Neuronal stem cell (in vitro differentiated cells): ENCODE results near the gene STRN4.

ENCODE experiments used
- DNase-seq: peaks from one replicate; pipeline ENCODE4 v3.0.0-alpha.2; 2013; ENCODE audit warnings: low spot score
- H2AFZ ChIP-seq: one replicate; pipeline ENCODE4 v1.6.1; 2013; ENCODE audit warnings: mild to moderate bottlenecking, low read length, inconsistent platforms
- H2AK5ac ChIP-seq: 2 replicates; pipeline ENCODE4 v1.6.1; 2013; ENCODE audit warnings: low read depth, mild to moderate bottlenecking, inconsistent platforms, low read length, moderate library complexity, mixed read lengths
- H2BK120ac ChIP-seq: 2 replicates; pipeline ENCODE4 v1.6.1; 2013; ENCODE audit warnings: low read depth, mild to moderate bottlenecking, inconsistent platforms, low read length, moderate library complexity, mixed read lengths
- H2BK12ac ChIP-seq: one replicate; pipeline ENCODE4 v1.6.1; 2013; ENCODE audit warnings: low read length, inconsistent platforms
- H2BK15ac ChIP-seq: 2 replicates; pipeline ENCODE4 v1.6.1; 2013; ENCODE audit warnings: mild to moderate bottlenecking, low read length, inconsistent platforms, mixed read lengths
- H2BK5ac ChIP-seq: one replicate; pipeline ENCODE4 v1.6.1; 2013; ENCODE audit warnings: inconsistent platforms, mild to moderate bottlenecking, low read length, moderate library complexity
- H3K14ac ChIP-seq: one replicate; pipeline ENCODE4 v1.6.1; 2013; ENCODE audit warnings: low read length, inconsistent platforms
- H3K18ac ChIP-seq: 2 replicates; pipeline ENCODE4 v1.6.1; 2013; ENCODE audit warnings: low read length, inconsistent platforms
- H3K23ac ChIP-seq: 2 replicates; pipeline ENCODE4 v1.6.1; 2013; ENCODE audit warnings: low read depth, mild to moderate bottlenecking, mixed read lengths, low read length, inconsistent platforms; ENCODE audit not compliant: poor library complexity
- H3K27ac ChIP-seq: replicated peaks from 3 replicates; pipeline ENCODE4 v1.5.1; 2013; ENCODE audit warnings: low read length, inconsistent platforms
- H3K27me3 ChIP-seq, 3 experiments: 2 replicates each; pipeline ENCODE4 v1.6.1; 2013; ENCODE audit warnings: low read length in 3 of 3, mild to moderate bottlenecking in 2 of 3, inconsistent platforms in 1 of 3, low read depth in 1 of 3, mixed read lengths in 1 of 3, moderate library complexity in 1 of 3; ENCODE audit not compliant: control insufficient read depth in 3 of 3, insufficient read depth in 3 of 3
- H3K36me3 ChIP-seq, 2 donors: replicated peaks in 1 of 2; 2 replicates each; pipeline ENCODE4 v1.6.1; 2013; ENCODE audit warnings: low read length in 2 of 2; ENCODE audit not compliant: control insufficient read depth in 2 of 2, insufficient read depth in 2 of 2
- H3K4ac ChIP-seq: 2 replicates; pipeline ENCODE4 v1.6.1; 2013; ENCODE audit warnings: inconsistent platforms, mild to moderate bottlenecking, low read length, moderate library complexity
- H3K4me1 ChIP-seq, 2 donors: 1 replicate in 1 of 2; 2 replicates in 1 of 2; pipeline ENCODE4 v1.6.1; 2013; ENCODE audit warnings: low read length in 2 of 2, low read depth in 1 of 2; ENCODE audit not compliant: control insufficient read depth in 2 of 2, insufficient read depth in 1 of 2
- H3K4me2 ChIP-seq: one replicate; pipeline ENCODE4 v1.6.1; 2013; ENCODE audit warnings: mild to moderate bottlenecking, low read length, inconsistent platforms; ENCODE audit not compliant: insufficient read depth, poor library complexity, severe bottlenecking
- H3K4me3 ChIP-seq, 2 donors: 2 replicates each; pipeline ENCODE4 v1.5.1; 2013; ENCODE audit warnings: low read length in 2 of 2, mild to moderate bottlenecking in 2 of 2, inconsistent platforms in 1 of 2, moderate library complexity in 1 of 2
- H3K79me1 ChIP-seq: one replicate; pipeline ENCODE4 v1.6.1; 2013; ENCODE audit warnings: low read depth, mild to moderate bottlenecking, inconsistent platforms, low read length, moderate library complexity
- H3K9ac ChIP-seq: one replicate; pipeline ENCODE4 v1.6.1; 2013; ENCODE audit warnings: mild to moderate bottlenecking, low read depth, low read length, inconsistent platforms; ENCODE audit not compliant: poor library complexity
- H3K9me3 ChIP-seq, 2 donors: replicated peaks in 1 of 2; 2 replicates each; pipeline versions ENCODE3 to v1.6.1; 2013; ENCODE audit warnings: low read length in 2 of 2, mild to moderate bottlenecking in 2 of 2, inconsistent platforms in 1 of 2, low read depth in 1 of 2, mixed read lengths in 1 of 2, moderate library complexity in 1 of 2; ENCODE audit not compliant: control insufficient read depth in 2 of 2, insufficient read depth in 1 of 2
- H4K8ac ChIP-seq: one replicate; pipeline ENCODE4 v1.6.1; 2013; ENCODE audit warnings: low read depth, mild to moderate bottlenecking, inconsistent platforms, low read length, moderate library complexity
- H4K91ac ChIP-seq: one replicate; pipeline ENCODE4 v1.6.1; 2013; ENCODE audit warnings: low read length, low read depth, mild to moderate bottlenecking, inconsistent platforms; ENCODE audit not compliant: poor library complexity
- WGBS, 2 donors: extraction: QIAGEN DNeasy Blood & Tissue Kit; methylation state at CpG; one replicate each; pipeline ENCODE4 v1.1.7; 2013; ENCODE audit warnings: missing lambda C conversion rate in 2 of 2, mixed read lengths in 1 of 2; ENCODE audit not compliant: insufficient read length in 2 of 2, insufficient replicate concordance in 1 of 2; ENCODE audit errors: extremely low coverage in 2 of 2; 5-methylcytosine and 5-hydroxymethylcytosine counted together

STRN4 gene

DNA sequence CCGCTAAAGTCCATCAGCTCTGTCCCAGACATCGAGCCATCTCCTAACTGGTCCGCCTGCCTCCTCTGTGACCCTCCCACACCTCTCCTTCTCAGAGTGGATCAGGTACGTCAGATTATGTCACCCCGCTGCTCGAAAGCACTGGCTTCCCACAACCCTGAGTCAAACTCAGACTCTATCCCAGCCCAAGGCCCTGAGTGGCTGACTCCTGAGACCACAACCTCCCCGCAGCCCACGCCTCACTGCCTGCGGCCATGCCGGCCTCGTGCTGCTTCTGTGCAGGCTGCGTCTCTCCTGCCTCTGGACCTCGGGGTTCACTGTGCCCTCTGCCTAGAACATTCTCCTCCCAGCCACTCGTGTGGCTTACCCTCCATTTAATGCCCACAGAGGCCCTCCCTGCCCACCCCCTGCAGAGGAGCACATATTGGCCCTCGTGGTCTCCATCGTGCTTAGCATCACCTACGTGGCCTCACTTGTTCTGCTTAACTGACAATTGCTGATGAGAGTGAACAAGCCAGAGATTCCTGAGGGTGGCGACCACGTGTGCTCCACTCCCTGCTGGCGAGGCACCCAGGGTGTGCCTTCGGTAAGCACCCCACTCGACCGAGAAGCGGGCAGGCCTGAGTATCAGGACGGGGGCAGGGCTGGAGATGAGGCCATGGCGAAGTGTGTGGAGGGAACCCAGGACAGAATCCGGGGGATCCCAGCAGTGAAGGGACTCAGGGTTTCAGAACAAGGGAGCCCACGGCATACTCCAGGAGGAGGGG is 13.9 kb downstream of the STRN4 start:
- H3K79me1 ChIP-seq: peaks cover 23% of the 10 kb centered on the region
- H3K4me1 ChIP-seq: peaks cover 0 to 3% of the 10 kb centered on the region in 2 donors

DNA sequence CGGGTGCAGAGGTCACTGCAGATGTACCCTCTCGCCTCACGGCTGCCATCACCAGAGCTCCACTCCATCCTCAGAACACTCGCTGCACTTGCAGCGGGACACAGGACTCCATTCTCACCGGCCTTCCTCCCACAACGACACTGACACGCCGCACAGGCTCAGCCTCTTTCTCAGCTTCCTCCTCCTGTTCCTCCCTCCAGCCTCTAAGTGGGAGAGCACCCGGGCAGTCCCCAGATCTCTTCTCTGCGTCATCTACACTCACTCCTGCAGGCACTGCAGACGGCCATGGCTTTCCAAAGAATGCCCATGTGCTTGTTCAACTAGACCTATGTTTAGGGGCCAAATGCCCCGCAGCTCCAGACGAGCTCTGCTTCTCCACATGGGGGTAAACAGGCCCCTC is 14.7 kb downstream of the STRN4 start:
- H2BK120ac ChIP-seq: no peak overlapping the region
- peaks cover 23% of the 10 kb centered on the region for H3K79me1 ChIP-seq
- no peak overlapping the region for H2AK5ac ChIP-seq
- H2BK15ac ChIP-seq: no peak overlapping the region
- peaks cover 0 to under 1% of the 10 kb centered on the region in 2 donors for H3K4me1 ChIP-seq
- H3K4me3 ChIP-seq: no peak overlapping the region
- H4K91ac ChIP-seq: no peak overlapping the region
- no peak overlapping the region for H2AFZ ChIP-seq
- no peak overlapping the region for H3K4ac ChIP-seq
- no CpG with 5 or more reads among the region's 14 CpGs for WGBS, 2 donors
- no peak overlapping the region for H3K4me2 ChIP-seq
- no peak overlapping the region for H2BK5ac ChIP-seq
- peak overlapping the region; percentile 15 for H3K9ac ChIP-seq
- no peak for DNase-seq
- peak overlapping the region; percentile 23 for H3K14ac ChIP-seq
- H3K23ac ChIP-seq: peak overlapping the region; percentile 28
- peaks cover 71 to 95% of the 10 kb centered on the region in 2 donors for H3K36me3 ChIP-seq
- no peaks in the 10 kb centered on the region for H3K27me3 ChIP-seq
- no peak overlapping the region for H3K18ac ChIP-seq
- H3K9me3 ChIP-seq: peaks cover 0 to 2% of the 10 kb centered on the region in 2 donors
- H3K27ac ChIP-seq: no peak overlapping the region
- no peak overlapping the region for H4K8ac ChIP-seq
- H2BK12ac ChIP-seq: no peak overlapping the region

More for the DNA sequence above, 13.9 kb downstream of the STRN4 start:
- peak overlapping the region; percentile 11 for H3K23ac ChIP-seq
- H4K8ac ChIP-seq: peak overlapping the region; percentile 1
- no peak overlapping the region for H3K4me3 ChIP-seq
- no peak overlapping the region for H2AFZ ChIP-seq
- no peak overlapping the region for H3K4me2 ChIP-seq
- no peak overlapping the region for H4K91ac ChIP-seq
- no CpG with 5 or more reads among the region's 28 CpGs for whole genome bisulfite sequencing, 2 donors
- no peak overlapping the region for H2BK120ac ChIP-seq
- no peak overlapping the region for H2BK12ac ChIP-seq
- H3K9me3 ChIP-seq: peaks cover 0 to 2% of the 10 kb centered on the region in 2 donors
- H3K18ac ChIP-seq: no peak overlapping the region
- no peak for DNase-seq
- no peak overlapping the region for H3K27ac ChIP-seq
- H3K14ac ChIP-seq: no peak overlapping the region
- H3K36me3 ChIP-seq: peaks cover 71 to 95% of the 10 kb centered on the region in 2 donors
- no peak overlapping the region for H2AK5ac ChIP-seq
- no peaks in the 10 kb centered on the region for H3K27me3 ChIP-seq
- H2BK15ac ChIP-seq: no peak overlapping the region
- H3K9ac ChIP-seq: peak overlapping the region; percentile 54
- no peak overlapping the region for H3K4ac ChIP-seq
- H2BK5ac ChIP-seq: no peak overlapping the region

DNA sequence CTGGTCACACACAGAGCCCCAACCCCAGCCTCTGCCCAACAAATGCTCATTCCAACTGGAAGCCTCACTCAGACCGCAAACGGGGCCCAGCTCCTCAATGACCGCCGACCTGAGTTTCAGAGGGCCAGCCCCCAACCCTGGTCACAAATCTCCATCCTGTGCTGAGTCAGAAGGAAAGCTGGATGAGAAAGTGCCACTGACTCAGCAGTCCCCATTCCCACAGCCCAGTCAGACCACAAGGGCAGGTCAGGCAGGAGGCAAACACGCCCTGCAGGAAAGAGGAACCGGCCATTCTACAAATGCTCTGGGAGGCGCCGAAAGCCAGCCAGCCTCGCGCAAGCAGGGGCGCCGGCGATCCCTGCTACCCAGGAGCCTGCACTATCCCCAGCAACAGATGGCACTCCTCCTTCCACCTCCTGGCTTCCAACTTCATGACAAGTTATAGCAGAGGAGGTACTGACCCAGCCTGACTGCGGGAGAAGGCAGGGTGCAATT is 15.2 kb downstream of the STRN4 start:
- Histone ChIP-seq H3K36me3 (peaks cover 76 to 95% of the 10 kb centered on the region in 2 donors), H4K91ac (no peak overlapping the region), H4K8ac (no peak overlapping the region), H2AK5ac (no peak overlapping the region), H3K14ac (peak overlapping the region; percentile 23), H2AFZ (no peak overlapping the region), H3K4me3 (no peak overlapping the region), H3K4me1 (no peaks in the 10 kb centered on the region), H3K79me1 (peaks cover 23% of the 10 kb centered on the region), H3K27me3 (no peaks in the 10 kb centered on the region), H3K23ac (peak overlapping the region; percentile 28), H3K4ac (no peak overlapping the region), H2BK12ac (no peak overlapping the region), H3K9ac (peak overlapping the region; percentile 15), H2BK15ac (no peak overlapping the region), H3K4me2 (no peak overlapping the region), H3K18ac (no peak overlapping the region), H3K27ac (no peak overlapping the region), H2BK120ac (no peak overlapping the region), H3K9me3 (peaks cover 0 to 2% of the 10 kb centered on the region in 2 donors), H2BK5ac (no peak overlapping the region)
- DNase-seq: no peak
- no CpG with 5 or more reads among the region's 14 CpGs for WGBS, 2 donors

GRCh38 chr19:46730595-46730994 is 15.7 kb downstream of the STRN4 start:
- Histone ChIP-seq H2BK15ac (no peak overlapping the region), H2AFZ (no peak overlapping the region), H2AK5ac (no peak overlapping the region), H2BK5ac (no peak overlapping the region), H2BK120ac (no peak overlapping the region), H3K79me1 (peaks cover 23% of the 10 kb centered on the region), H3K27ac (no peak overlapping the region), H4K8ac (no peak overlapping the region), H3K4me3 (no peak overlapping the region), H4K91ac (no peak overlapping the region), H3K9ac (peak overlapping the region; percentile 65), H3K23ac (no peak overlapping the region), H3K14ac (no peak overlapping the region), H3K4me1 (no peaks in the 10 kb centered on the region), H3K4ac (no peak overlapping the region), H2BK12ac (no peak overlapping the region), H3K18ac (no peak overlapping the region), H3K36me3 (peaks cover 81 to 98% of the 10 kb centered on the region in 2 donors), H3K9me3 (peaks cover 0 to 2% of the 10 kb centered on the region in 2 donors), H3K27me3 (no peaks in the 10 kb centered on the region), H3K4me2 (no peak overlapping the region)
- WGBS, 2 donors: no CpG with 5 or more reads among the region's 14 CpGs
- no peak for DNase-seq
